ENCODE results near the gene RXRA. TPM values are rescaled to one million over a fixed set of nuclear protein-coding genes. Genes with fewer than 3 reads are reported as not detected.

RXRA gene
- total and polyA plus RNA-seq, 10 of the 15 experiments (the other 5 are each of a cell fraction or from before 2014, with no cell fraction given), result 0.89 to 36.8 (median 11.1) TPM

GRCh38 chr9:134301387-134302129 is 24.7 kb upstream of the RXRA start (continued):
- TF ChIP-seq, protein P1, sequence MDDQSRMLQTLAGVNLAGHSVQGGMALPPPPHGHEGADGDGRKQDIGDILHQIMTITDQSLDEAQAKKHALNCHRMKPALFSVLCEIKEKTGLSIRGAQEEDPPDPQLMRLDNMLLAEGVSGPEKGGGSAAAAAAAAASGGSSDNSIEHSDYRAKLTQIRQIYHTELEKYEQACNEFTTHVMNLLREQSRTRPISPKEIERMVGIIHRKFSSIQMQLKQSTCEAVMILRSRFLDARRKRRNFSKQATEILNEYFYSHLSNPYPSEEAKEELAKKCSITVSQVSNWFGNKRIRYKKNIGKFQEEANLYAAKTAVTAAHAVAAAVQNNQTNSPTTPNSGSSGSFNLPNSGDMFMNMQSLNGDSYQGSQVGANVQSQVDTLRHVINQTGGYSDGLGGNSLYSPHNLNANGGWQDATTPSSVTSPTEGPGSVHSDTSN (IDR thresholded peaks at IDR 0.05; ENCODE audit: insufficient replicate concordance, low read depth, low read length), result no peak
- TF ChIP-seq TCF7 (IDR thresholded peaks at IDR 0.05; ENCODE audit: borderline replicate concordance), result no peak
- TF ChIP-seq ATF2 (IDR thresholded peaks at IDR 0.05; ENCODE audit: low read length), result peak; percentile 50; the same call in 1 of the 2 replicates
- TF ChIP-seq SMC3 (IDR thresholded peaks at IDR 0.05; ENCODE audit: borderline replicate concordance, low read length), result peak; percentile 16; the same call in 1 of the 2 replicates
- TF ChIP-seq, protein P2, sequence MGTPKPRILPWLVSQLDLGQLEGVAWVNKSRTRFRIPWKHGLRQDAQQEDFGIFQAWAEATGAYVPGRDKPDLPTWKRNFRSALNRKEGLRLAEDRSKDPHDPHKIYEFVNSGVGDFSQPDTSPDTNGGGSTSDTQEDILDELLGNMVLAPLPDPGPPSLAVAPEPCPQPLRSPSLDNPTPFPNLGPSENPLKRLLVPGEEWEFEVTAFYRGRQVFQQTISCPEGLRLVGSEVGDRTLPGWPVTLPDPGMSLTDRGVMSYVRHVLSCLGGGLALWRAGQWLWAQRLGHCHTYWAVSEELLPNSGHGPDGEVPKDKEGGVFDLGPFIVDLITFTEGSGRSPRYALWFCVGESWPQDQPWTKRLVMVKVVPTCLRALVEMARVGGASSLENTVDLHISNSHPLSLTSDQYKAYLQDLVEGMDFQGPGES (IDR thresholded peaks at IDR 0.05), result no peak
- no peak for TF ChIP-seq CBX3 (IDR thresholded peaks at IDR 0.05; ENCODE audit: borderline replicate concordance, low read depth)
- TF ChIP-seq JUND (IDR thresholded peaks at IDR 0.05; ENCODE audit: low read depth, low read length), result peak; percentile 53; the same call in 1 of the 2 replicates
- no peak for TF ChIP-seq POLR2A (IDR thresholded peaks at IDR 0.05; ENCODE audit: low read depth, low read length)
- TF ChIP-seq BHLHE40 (IDR thresholded peaks at IDR 0.05; ENCODE audit: borderline replicate concordance in 1 of 2, low read depth in 2 of 2, low read length in 1 of 2), result peak; percentile 25 to 44; a peak in 2 of 4 replicates
- TF ChIP-seq, protein P3, sequence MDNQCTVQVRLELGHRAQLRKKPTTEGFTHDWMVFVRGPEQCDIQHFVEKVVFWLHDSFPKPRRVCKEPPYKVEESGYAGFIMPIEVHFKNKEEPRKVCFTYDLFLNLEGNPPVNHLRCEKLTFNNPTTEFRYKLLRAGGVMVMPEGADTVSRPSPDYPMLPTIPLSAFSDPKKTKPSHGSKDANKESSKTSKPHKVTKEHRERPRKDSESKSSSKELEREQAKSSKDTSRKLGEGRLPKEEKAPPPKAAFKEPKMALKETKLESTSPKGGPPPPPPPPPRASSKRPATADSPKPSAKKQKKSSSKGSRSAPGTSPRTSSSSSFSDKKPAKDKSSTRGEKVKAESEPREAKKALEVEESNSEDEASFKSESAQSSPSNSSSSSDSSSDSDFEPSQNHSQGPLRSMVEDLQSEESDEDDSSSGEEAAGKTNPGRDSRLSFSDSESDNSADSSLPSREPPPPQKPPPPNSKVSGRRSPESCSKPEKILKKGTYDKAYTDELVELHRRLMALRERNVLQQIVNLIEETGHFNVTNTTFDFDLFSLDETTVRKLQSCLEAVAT (IDR thresholded peaks at IDR 0.05), result 0 out of 2 replicates have a peak, but pooled peaks have one; percentile 36
- no peak for TF ChIP-seq NFYB (IDR thresholded peaks at IDR 0.05; ENCODE audit: insufficient read depth, low read depth, low read length)
- TF ChIP-seq YBX1 (IDR thresholded peaks at IDR 0.05), result no peak
- TF ChIP-seq STAT1 (conservative IDR thresholded peaks at IDR 0.05), result no peak
- TF ChIP-seq NBN (IDR thresholded peaks at IDR 0.05), result 0 out of 2 replicates have a peak, but pooled peaks have one; percentile 31
- TF ChIP-seq CBX5 (IDR thresholded peaks at IDR 0.05; ENCODE audit: low read depth), result no peak
- TF ChIP-seq IKZF2 (IDR thresholded peaks at IDR 0.05), result peak; percentile 85 to 91
- TF ChIP-seq JUNB (IDR thresholded peaks at IDR 0.05), result peak; percentile 50; the same call in 1 of the 2 replicates
- TF ChIP-seq DPF2 (IDR thresholded peaks at IDR 0.05), result peak; percentile 68; the same call in 1 of the 2 replicates
- TF ChIP-seq, protein P4, sequence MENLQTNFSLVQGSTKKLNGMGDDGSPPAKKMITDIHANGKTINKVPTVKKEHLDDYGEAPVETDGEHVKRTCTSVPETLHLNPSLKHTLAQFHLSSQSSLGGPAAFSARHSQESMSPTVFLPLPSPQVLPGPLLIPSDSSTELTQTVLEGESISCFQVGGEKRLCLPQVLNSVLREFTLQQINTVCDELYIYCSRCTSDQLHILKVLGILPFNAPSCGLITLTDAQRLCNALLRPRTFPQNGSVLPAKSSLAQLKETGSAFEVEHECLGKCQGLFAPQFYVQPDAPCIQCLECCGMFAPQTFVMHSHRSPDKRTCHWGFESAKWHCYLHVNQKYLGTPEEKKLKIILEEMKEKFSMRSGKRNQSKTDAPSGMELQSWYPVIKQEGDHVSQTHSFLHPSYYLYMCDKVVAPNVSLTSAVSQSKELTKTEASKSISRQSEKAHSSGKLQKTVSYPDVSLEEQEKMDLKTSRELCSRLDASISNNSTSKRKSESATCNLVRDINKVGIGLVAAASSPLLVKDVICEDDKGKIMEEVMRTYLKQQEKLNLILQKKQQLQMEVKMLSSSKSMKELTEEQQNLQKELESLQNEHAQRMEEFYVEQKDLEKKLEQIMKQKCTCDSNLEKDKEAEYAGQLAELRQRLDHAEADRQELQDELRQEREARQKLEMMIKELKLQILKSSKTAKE (IDR thresholded peaks at IDR 0.05; ENCODE audit: low read depth, poor library complexity, severe bottlenecking), result peak; percentile 73
- peak; percentile 84 for TF ChIP-seq RUNX3 (IDR thresholded peaks at IDR 0.05; ENCODE audit: low read length)
- no peak for TF ChIP-seq NKRF (conservative IDR thresholded peaks at IDR 0.05)

Measured in GM12878 (cell line).